Measurements from ENCODE around the gene ZC3H4. TPM values are rescaled to one million over a fixed set of nuclear protein-coding genes. Genes with fewer than 3 reads are reported as not detected.

The ZC3H4 gene
- total and polyA plus RNA-seq, 2 donors (not counting 1 experiment from before 2014, with no cell fraction given), result 12.7 to 73.7 TPM

DNA sequence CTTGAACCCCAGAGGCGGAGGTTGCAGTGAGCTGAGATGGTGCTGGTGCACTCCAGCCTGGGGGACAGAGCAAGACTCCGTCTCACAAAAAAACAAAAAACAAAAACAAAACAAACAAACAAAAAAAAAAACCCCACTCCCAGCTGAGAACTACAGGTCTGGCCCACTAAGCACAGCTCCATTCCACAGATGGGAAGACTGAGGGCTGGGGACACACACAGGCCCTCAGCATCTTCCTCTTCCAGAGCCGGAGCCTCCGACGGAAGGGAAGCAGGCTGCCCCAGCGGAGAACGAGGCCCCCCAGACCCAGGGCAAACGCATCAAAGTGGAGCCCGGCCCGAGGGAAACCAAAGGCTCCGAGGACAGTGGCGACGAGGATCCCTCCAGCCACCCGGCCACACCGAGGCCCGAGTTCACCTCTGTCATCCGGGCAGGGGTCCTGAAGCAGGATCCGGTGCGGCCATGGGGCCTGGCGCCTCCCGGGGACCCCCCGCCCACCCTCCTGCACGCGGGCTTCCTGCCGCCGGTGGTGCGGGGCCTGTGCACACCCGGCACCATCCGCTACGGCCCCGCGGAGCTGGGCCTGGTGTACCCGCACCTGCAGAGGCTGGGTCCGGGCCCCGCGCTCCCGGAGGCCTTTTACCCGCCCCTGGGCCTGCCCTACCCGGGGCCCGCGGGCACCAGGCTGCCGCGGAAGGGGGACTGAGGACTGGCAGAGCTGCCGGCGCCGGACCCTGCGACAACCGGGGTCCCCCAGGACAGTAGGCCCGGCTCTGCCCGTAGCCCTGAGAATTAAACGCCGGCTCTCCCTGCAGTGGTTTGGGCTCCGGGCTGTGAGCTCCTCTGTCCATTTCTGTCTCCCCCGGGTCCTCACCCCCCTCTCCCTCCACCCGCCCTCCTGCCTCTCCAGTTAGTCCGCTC lies 68.4 kb downstream of the ZC3H4 start:
- Histone ChIP-seq H4K20me1 (ENCODE audit: control insufficient read depth, insufficient read depth, low read length, poor library complexity, severe bottlenecking) (peaks cover 7% of the 10 kb centered on the region), H3K4me2 (replicated peaks; ENCODE audit: low read depth, low read length, poor library complexity, severe bottlenecking) (no peak overlapping the region), H3K4me1 (ENCODE audit: control insufficient read depth in 2 of 2, insufficient read depth in 2 of 2, low read length in 2 of 2) (peaks cover 6 to 17% of the 10 kb centered on the region in 2 donors), H3K9ac (ENCODE audit: low read length) (no peak overlapping the region), H3K36me3 (replicated peaks in 1 of 2; ENCODE audit: control extremely low read depth in 1 of 2, control insufficient read depth in 1 of 2, extremely low read depth in 1 of 2, insufficient read depth in 2 of 2, low read length in 1 of 2) (peaks cover 0 to 7% of the 10 kb centered on the region in 2 experiments), H3K4me3 (ENCODE audit: control extremely low read depth in 1 of 5, extremely low read depth in 1 of 5, insufficient read depth in 1 of 5, low read depth in 2 of 5, low read length in 4 of 5) (no peak overlapping the region), H3K79me2 (ENCODE audit: control insufficient read depth, insufficient read depth, low read length) (peaks cover 20% of the 10 kb centered on the region), H2AFZ (ENCODE audit: insufficient read depth, low read depth, low read length, poor library complexity, severe bottlenecking) (no peak overlapping the region), H3K27me3 (replicated peaks in 1 of 4; ENCODE audit: control extremely low read depth in 1 of 4, control insufficient read depth in 3 of 4, insufficient read depth in 4 of 4, low read length in 3 of 4) (no peaks in the 10 kb centered on the region), H3K27ac (ENCODE audit: low read length in 2 of 2) (no peak overlapping the region), H3K9me3 (ENCODE audit: control extremely low read depth in 1 of 3, control insufficient read depth in 2 of 3, insufficient read depth in 1 of 3, low read length in 2 of 3) (no peaks in the 10 kb centered on the region)
- no peak overlapping the region for H3K27ac Mint-ChIP-seq
- H3K27me3 Mint-ChIP-seq, result no peaks in the 10 kb centered on the region
- intact Hi-C loops (cut with micrococcal nuclease), result loop anchor here (5.0 kb wide), 1 partner anchor 443 kb away; the partner anchor contains the start of gene CALM3
- POLR2A ChIA-PET, result no interaction called here
- CTCF ChIA-PET, result interaction anchor here (0.6 kb wide), 1 partner anchor 79 kb away, joined by 4 read pairs; no protein-coding TSS in a partner anchor
- no peaks in the 10 kb centered on the region for H3K9me3 Mint-ChIP-seq (ENCODE audit: insufficient read depth)
- no peak for DNase-seq
- 96% methylated on average over 53 of the region's 56 CpGs for WGBS (ENCODE audit: insufficient coverage)
- no peak overlapping the region for H3K4me3 Mint-ChIP-seq
- H3K4me1 Mint-ChIP-seq, result peaks cover 11% of the 10 kb centered on the region
- no peak for ATAC-seq (ENCODE audit: low read depth)
- TF ChIP-seq, protein P1, sequence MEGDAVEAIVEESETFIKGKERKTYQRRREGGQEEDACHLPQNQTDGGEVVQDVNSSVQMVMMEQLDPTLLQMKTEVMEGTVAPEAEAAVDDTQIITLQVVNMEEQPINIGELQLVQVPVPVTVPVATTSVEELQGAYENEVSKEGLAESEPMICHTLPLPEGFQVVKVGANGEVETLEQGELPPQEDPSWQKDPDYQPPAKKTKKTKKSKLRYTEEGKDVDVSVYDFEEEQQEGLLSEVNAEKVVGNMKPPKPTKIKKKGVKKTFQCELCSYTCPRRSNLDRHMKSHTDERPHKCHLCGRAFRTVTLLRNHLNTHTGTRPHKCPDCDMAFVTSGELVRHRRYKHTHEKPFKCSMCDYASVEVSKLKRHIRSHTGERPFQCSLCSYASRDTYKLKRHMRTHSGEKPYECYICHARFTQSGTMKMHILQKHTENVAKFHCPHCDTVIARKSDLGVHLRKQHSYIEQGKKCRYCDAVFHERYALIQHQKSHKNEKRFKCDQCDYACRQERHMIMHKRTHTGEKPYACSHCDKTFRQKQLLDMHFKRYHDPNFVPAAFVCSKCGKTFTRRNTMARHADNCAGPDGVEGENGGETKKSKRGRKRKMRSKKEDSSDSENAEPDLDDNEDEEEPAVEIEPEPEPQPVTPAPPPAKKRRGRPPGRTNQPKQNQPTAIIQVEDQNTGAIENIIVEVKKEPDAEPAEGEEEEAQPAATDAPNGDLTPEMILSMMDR (IDR thresholded peaks at IDR 0.05), result no peak
- TF ChIP-seq EZH2 (IDR thresholded peaks at IDR 0.05; ENCODE audit: borderline replicate concordance, insufficient read depth, low read depth, low read length, poor library complexity, severe bottlenecking), result no peak

- H3K4me3 Mint-ChIP-seq, result no peak overlapping the region
- Histone ChIP-seq H3K27ac (ENCODE audit: low read length in 2 of 2) (no peak overlapping the region), H4K20me1 (ENCODE audit: control insufficient read depth, insufficient read depth, low read length, poor library complexity, severe bottlenecking) (no peaks in the 10 kb centered on the region), H3K9me3 (ENCODE audit: control extremely low read depth in 1 of 3, control insufficient read depth in 2 of 3, insufficient read depth in 1 of 3, low read length in 2 of 3) (no peaks in the 10 kb centered on the region), H2AFZ (ENCODE audit: insufficient read depth, low read depth, low read length, poor library complexity, severe bottlenecking) (no peak overlapping the region), H3K4me1 (ENCODE audit: control insufficient read depth in 2 of 2, insufficient read depth in 2 of 2, low read length in 2 of 2) (peaks cover 5 to 8% of the 10 kb centered on the region in 2 donors), H3K36me3 (replicated peaks in 1 of 2; ENCODE audit: control extremely low read depth in 1 of 2, control insufficient read depth in 1 of 2, extremely low read depth in 1 of 2, insufficient read depth in 2 of 2, low read length in 1 of 2) (peaks cover 0 to 7% of the 10 kb centered on the region in 2 experiments), H3K9ac (ENCODE audit: low read length) (no peak overlapping the region), H3K27me3 (replicated peaks in 1 of 4; ENCODE audit: control extremely low read depth in 1 of 4, control insufficient read depth in 3 of 4, insufficient read depth in 4 of 4, low read length in 3 of 4) (no peaks in the 10 kb centered on the region), H3K79me2 (ENCODE audit: control insufficient read depth, insufficient read depth, low read length) (no peaks in the 10 kb centered on the region), H3K4me2 (replicated peaks; ENCODE audit: low read depth, low read length, poor library complexity, severe bottlenecking) (no peak overlapping the region), H3K4me3 (ENCODE audit: control extremely low read depth in 1 of 5, extremely low read depth in 1 of 5, insufficient read depth in 1 of 5, low read depth in 2 of 5, low read length in 4 of 5) (no peak overlapping the region)
- no peak for DNase-seq
- ChIA-PET POLR2A (no interaction called here), CTCF (no interaction called here)
- peaks cover 5% of the 10 kb centered on the region for H3K4me1 Mint-ChIP-seq
- intact Hi-C loops (cut with micrococcal nuclease), result no loop called here
- no peak overlapping the region for H3K27ac Mint-ChIP-seq
- ATAC-seq (ENCODE audit: low read depth), result no peak
- no peaks in the 10 kb centered on the region for H3K9me3 Mint-ChIP-seq (ENCODE audit: insufficient read depth)
- TF ChIP-seq, protein P1 (IDR thresholded peaks at IDR 0.05), result no peak
- no peak for TF ChIP-seq EZH2 (IDR thresholded peaks at IDR 0.05; ENCODE audit: borderline replicate concordance, insufficient read depth, low read depth, low read length, poor library complexity, severe bottlenecking)
- H3K27me3 Mint-ChIP-seq, result no peaks in the 10 kb centered on the region
- 90% methylated on average over 8 of the region's 8 CpGs for WGBS (ENCODE audit: insufficient coverage)
Observed at GRCh38 chr19:47040869-47041268, 72.7 kb downstream of the ZC3H4 start.
